Lower leg skin (tissue), 3 donors: Measurements from ENCODE around the gene ACTR2.

Experiments used
- POLR2A ChIP-seq, 2 donors: fragments of 450-650 bp; IDR thresholded peaks; one replicate each; pipeline ENCODE4 v1.6.1; 2016 to 2017; ENCODE audit warnings: antibody characterized with exemption in 2 of 2, mild to moderate bottlenecking in 1 of 2, moderate library complexity in 1 of 2
- TF ChIP-seq, protein P1 (sequence below), 3 donors: fragments of 450-650 bp; IDR thresholded peaks; one replicate each; pipeline ENCODE4 v1.5.1; 2016; ENCODE audit warnings: antibody characterized with exemption in 3 of 3, mild to moderate bottlenecking in 3 of 3, moderate library complexity in 2 of 3

GRCh38 chr2:65275141-65275915 is 47.7 kb downstream of the ACTR2 start:
- TF ChIP-seq POLR2A (IDR thresholded peaks at IDR 0.05), result no peak
- TF ChIP-seq, protein P1, sequence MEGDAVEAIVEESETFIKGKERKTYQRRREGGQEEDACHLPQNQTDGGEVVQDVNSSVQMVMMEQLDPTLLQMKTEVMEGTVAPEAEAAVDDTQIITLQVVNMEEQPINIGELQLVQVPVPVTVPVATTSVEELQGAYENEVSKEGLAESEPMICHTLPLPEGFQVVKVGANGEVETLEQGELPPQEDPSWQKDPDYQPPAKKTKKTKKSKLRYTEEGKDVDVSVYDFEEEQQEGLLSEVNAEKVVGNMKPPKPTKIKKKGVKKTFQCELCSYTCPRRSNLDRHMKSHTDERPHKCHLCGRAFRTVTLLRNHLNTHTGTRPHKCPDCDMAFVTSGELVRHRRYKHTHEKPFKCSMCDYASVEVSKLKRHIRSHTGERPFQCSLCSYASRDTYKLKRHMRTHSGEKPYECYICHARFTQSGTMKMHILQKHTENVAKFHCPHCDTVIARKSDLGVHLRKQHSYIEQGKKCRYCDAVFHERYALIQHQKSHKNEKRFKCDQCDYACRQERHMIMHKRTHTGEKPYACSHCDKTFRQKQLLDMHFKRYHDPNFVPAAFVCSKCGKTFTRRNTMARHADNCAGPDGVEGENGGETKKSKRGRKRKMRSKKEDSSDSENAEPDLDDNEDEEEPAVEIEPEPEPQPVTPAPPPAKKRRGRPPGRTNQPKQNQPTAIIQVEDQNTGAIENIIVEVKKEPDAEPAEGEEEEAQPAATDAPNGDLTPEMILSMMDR (IDR thresholded peaks at IDR 0.05), result no peak
